D341Med (cell line): Measurements from ENCODE around the gene DAD1.
A peak's percentile ranks its signal among the peaks of the same experiment; 100 is the strongest.
"Not testable (repeated sequence)": the region's sequence is repeated elsewhere in the genome, so short reads cannot be mapped to it uniquely, and the experiment has no call there.

Source experiments
- DNase-seq: peaks from one replicate; pipeline ENCODE4 v3.0.0; 2012; ENCODE audit warnings: low spot score

The DAD1 gene

DNA sequence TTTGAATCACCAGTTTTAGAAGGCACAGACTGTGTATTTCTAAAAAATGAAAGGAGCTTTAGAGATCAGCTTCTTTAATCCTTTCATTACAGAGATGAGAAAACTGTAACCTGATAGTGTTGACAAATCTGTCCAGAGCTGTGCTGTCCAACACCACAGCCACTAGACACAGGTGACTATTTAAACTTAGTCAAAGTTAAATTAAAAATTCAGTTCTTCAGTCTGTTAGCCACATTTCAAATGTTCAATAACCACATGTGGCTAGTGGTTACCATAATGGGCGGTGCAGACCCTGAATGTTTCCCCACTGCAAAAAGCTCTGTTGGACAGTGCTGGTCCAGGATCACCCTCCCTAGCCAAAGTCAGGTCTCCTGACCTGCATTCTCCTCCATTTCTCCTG, 21.6 kb downstream of the DAD1 start:
- DNase-seq: no peak

DNA sequence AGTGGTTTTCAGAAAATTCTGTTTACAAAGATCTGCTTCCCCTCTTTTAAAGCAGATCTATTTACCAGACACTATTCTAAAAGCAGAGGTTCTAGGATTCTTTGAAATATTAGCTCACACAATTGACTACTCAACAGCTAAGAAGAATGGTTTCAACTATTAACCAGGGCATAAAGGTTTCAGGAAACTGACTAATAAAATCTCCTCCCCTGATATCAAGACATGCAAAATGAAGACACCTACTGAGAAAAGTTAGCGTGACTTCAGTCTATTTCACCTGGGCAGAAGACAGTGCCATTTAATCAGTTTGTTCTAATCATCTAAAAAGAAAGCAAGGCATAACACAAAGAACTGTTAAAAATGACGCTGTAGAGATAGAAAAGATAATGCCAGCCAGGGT, 22.2 kb downstream of the DAD1 start:
- no peak for DNase-seq

DNA sequence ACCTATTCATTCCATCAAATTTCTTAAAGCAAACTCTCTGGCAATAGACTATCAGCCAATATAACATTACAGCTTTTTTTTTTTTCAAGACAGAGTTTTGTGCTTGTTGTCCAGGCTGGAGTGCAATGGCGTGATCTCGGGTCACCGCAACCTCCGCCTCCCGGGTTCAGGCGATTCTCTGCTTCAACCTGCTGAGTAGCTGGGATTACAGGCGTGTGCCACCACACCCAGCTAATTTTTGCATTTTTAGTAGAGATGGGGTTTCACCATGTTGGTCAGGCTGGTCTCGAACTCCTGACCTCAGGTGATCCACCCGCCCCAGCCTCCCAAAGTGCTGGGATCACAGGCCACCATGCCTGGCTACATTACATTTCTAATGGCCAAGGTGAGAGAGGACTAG, 22.8 kb downstream of the DAD1 start:
- DNase-seq: not testable (repeated sequence)

GRCh38 chr14:22565391-22565945, 23.6 kb downstream of the DAD1 start:
- DNase-seq: no peak

DNA sequence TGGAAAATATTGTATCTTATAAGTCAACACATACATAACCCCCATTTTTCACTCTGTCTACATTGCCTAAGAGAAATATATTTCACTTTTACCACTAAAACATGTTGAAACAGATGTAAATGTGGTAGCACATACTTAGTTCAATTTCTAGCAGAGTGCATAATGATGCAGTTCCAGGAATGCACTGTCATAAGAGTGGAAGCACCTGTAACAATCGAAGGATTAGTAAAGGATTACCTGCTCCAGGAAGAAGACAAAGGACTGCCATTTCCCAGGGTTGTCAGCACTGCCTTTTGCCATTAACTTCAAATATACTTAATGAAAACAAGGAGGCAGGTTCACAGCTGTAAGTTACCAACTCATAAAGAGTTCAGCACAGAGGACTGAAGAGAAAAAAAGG, 24.6 kb downstream of the DAD1 start:
- DNase-seq: no peak

DNA sequence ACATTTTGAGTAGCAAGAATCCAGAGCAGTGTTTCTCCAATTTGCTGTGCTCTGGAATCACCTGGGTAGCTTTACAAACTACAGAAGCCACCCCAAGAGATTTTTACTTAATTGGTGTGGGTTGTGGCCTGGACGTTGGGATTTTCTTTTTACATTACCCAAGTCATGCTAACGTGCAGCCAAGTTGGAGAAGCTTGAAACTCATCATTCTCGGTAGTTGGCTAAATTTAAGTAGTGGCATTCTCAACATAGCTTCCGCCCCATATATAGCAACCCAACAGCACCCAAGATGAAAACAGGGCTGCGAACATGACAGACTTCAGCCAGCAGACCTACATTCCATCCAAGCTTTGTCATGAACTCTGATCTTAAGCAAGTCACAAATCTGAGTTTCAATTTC, 25.0 kb downstream of the DAD1 start:
- no peak for DNase-seq

GRCh38 chr14:22561661-22562579, 27.1 kb downstream of the DAD1 start:
- DNase-seq: no peak

- no peak for DNase-seq
Observed at GRCh38 chr14:22561366-22561660, 27.7 kb downstream of the DAD1 start.

DNA sequence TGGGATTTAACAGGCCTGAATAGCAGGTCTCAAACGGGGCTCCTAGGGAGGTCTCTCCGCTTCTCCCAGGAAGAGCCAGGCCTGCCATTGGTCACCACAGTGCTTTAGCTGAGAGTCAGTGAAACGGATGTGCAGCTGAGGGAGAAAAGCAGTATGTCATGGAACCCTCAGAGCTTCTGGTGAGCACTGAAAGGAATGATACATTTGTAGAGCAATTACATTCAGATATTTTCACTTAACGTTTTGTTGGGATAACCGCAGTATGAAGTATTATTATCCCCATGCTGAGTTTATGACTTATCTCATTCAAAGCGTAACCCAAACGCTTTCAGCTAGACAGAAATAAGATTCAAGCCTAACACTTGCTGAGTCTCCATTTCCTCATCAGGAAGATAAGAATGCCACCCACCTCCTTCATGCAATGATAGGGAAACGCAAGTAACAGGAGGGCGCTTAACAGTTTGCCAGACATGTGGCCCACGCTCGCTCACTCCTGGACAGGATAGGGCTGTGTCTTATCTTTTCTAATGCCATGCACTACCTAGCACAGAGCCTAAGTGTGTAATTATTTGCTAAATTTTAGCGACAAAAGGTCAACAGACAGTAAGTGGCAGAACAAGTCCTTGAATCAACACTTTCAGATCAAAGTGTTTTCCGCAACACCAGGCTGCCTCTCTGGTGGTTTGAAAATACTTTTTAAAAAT, 28.2 kb downstream of the DAD1 start:
- no peak for DNase-seq

DNA sequence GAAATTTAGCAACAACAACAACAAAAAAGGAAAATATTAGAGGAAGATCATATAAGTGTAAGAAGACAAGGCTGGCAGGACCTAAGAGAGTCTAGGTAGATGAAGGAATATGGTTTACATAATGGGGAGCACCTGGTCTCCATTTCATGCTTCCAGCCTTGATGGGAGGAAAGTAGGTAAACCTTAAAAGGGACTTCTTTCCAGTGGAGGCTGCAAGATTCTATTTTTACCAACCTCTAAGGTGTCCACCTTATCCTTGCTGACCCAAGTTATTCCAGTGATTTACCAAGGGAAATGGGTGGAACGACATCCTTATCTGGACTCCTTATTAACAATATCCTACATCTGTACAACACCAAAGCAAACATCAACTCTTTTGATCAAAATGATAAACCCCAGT, 30.0 kb downstream of the DAD1 start:
- no peak for DNase-seq

GRCh38 chr14:22558221-22558913, 30.7 kb downstream of the DAD1 start:
- no peak for DNase-seq

DNA sequence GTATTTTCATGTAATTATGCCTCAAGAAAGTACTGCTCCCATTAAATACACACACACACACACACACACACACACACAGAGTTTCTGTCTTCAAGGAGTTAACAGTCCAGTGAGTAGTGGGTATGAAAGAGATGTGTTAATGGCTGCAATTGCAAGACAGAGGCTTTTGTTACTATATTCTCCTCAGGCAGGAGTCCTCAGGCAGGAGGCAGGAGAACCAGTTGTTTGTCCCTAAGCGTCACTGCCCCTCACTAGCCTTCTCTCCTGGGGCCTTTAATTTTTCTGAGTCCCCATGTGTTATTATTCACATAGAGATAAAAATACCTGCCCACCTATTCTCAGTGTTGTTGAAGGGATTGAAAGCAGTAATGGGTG, 31.2 kb downstream of the DAD1 start:
- no peak for DNase-seq

DNA sequence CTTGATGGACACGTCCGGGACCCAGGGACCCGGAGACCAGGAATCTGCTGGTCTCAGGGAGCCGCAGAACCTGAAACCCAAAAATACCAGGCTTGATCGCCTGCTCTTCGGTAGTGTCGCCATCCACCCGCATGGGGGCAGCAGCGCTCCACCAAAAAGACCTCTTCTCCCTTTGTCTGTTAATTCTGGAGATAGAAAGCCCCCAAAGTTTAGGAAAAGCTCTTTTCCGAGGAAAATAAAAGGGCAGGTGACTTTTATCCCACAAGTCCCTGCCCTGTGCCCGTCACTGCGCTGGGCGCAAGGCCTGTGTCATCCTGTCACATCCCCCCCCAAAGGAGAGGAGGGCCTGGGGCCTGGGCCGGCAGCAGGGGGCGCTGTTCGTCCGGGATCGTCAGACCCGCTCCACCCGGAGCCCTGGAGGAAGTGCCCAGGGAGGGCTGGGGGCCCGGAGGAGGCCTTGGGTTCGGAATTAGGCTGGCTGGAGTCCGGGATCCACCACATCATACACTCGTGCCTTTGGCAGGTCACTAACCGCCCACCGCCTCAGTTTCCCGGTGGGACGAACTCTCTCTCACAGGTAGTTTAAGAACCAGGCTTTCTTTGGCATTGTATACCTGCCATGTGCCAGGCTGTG, 31.9 kb downstream of the DAD1 start:
- DNase-seq: peak; percentile 92

GRCh38 chr14:22556021-22556989, 32.7 kb downstream of the DAD1 start:
- no peak for DNase-seq

DNA sequence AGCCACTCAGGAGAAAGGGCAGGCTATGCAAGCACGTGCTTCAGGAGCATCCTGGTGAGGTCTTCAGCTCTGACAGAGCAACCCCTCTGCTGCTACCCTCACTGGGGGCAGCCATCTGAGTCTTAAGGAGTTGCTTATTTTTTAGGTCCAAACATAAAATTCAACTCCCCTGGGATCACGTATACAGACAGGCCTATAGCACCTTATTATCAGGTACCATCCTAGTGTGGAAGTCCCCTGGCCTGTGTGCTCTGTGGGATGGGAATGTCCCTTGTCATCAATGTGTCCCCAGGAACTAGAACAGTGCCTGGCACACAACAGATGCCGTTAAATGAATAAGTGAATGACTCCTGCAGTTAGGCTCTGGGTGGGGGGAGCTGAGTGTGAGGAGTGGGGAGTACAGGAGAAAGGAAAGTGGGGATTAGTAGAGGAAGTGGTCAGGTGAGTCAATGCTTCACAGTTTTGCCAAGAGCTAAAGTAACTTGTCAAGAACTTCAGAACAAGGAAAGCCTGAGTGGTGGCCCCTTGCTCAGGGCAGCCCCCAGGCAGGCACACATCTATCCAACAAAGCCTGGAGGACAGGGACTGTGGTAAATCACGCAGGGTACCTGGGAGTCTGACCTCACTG, 33.5 kb downstream of the DAD1 start:
- no peak for DNase-seq

GRCh38 chr14:22554498-22555383, 34.3 kb downstream of the DAD1 start:
- DNase-seq: no peak

DNA sequence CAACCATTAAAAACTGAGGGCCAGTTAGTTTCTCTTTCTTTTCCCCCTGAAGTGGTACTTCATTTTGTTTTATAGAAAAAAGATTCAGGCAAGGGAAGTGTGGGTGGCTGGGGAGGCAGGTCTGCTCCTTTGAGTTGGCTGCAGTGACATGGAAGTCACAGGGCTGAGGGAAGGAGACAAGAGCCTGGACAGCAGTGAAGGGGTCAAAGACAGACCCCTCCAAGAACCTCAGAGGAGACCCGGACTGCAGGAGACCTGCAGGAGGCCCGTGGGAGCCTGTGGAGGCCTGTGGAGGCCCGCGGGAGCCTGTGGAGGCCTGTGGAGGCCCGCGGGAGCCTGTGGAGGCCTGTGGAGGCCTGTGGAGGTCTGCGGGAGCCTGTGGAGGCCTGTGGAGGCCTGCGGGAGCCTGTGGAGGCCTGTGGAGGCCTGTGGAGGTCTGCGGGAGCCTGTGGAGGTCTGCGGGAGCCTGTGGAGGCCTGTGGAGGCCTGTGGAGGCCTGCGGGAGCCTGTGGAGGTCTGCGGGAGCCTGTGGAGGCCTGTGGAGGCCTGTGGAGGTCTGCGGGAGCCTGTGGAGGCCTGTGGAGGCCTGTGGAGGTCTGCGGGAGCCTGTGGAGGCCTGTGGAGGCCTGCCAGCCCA, 35.0 kb downstream of the DAD1 start:
- not testable (repeated sequence) for DNase-seq

DNA sequence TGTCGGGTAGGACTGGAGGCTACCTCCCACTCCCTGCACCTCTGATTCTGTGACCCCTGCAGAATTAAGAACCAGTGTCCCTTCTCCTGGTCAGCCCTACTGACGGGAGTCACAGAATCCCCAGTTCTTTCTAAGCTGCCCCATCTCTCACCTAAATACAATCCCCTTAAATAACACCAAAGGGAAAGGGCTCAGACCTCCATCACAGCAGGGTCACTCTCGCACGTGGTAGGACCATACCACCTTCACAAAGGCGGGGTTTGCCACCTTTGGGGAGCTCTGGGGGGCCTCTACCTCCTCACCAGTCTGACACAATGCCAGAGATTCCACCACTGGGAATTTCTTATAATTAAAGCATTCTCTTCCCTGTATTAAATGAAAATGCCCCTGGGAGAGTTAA, 35.6 kb downstream of the DAD1 start:
- no peak for DNase-seq

DNA sequence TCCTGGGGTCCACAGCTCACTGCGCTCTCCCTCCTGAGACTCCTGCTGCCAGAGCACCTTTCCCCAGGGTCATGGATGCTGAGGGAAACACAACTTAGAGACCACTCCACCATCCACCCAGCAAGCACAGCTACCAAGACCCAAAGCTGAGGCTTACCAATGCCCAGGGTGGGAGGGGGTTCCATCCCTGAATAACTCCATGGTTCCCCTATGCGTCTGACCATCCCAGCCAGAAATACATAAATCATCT, 36.3 kb downstream of the DAD1 start:
- no peak for DNase-seq
